ENCODE measurements around the gene NOL4L.
"Not testable (repeated sequence)": the region's sequence is repeated elsewhere in the genome, so short reads cannot be mapped to it uniquely, and the experiment has no call there.

NOL4L gene

DNA sequence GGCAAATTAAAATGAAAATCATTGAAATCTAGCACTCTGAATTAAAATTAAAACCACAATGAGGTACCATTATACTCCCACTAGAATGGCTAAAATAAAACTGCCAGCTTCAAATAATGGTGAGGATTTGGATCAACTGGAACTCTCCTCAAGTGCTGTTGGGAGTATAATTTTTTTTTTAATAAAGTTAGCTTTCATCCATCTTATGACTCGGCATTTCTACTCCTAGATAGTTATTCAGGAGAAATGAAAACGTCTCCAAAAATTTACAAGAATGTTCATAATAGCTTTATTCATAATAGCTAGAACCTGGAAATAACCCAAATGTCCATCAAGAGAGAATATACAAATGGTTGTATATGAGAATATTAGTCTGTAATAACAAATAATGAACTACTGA lies 163.8 kb downstream of the NOL4L start:
- no peak for DNase-seq (ENCODE audit: low spot score)

DNA sequence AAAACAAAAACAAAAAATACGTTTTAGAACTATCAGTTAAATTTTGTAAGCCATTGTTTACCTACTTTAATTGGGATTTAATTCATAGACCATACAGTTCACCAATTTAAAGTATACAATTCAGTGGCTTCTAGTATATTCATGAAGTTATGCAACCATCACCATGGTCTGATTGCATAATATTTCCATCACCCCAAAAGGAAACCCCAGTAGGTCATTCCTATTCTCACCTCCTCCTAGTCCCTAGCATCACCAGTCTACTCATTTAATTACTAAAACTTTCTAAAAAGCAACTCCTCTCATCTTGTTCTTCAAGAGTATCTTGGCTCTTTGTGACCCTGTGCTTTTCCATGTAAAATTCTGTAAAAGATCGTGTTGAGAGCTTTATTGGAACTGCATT lies 166.8 kb downstream of the NOL4L start:
- no peak for DNase-seq (ENCODE audit: low spot score)

- no peak for DNase-seq (ENCODE audit: low spot score)
These were observed 168.9 kb downstream of the NOL4L start for GRCh38 chr20:32416206-32416605.

DNA sequence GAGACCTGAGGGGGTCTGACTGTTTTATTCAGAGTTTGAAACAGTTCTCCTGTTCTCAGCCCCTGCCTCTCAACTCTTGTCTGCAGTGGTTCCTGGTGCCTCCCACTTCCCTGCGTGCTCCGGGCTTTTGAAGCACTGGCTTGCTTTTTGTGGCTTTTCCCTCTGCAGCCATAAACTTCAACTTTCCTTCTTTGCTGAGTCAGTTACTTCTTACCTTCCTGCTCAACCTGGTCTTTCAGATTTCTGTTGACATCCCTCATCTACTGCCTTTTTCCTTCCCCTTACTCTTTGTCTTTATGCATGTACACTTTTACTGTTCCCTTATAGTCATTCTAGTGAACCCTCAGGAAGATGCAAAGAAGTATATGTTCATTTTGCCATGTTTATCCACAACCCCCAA lies 169.6 kb downstream of the NOL4L start:
- no peak for DNase-seq (ENCODE audit: low spot score)

DNA sequence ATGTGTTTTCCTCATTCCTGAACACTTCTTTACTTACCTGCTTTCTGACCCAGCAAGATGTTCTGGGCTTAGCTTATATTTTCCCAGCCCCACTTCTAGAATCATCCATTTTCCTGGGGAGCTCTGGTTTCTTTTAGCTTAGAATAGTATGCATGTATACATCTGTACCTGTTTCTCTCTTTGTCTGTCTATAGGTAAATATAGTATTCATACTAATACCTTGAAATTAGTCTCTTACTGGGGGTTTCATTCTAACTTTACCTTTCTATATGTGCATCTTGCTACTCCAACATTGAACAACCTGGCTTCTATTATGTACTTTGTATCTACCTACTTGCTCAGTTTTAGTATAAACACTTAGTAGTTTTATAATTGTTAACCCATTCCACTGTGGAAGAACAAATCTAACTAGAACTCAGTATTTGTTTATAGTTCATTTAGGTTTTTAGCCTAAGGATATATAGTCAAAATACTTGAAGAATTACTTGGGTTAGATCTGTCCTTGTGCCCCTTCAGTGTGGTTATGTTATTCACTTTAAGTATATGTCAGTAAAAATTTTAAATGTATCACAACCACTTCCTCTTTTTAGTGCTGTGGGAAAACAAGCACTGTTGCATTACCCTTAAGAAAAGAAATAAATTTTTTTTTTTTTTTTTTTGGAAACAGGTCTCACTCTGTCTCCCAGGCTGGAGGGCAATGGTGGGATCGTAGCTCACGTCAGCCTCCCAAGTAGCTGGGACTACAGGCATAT lies 173.0 kb downstream of the NOL4L start:
- DNase-seq (ENCODE audit: low spot score), result no peak

- DNase-seq (ENCODE audit: low spot score), result not testable (repeated sequence)
These were observed 177.9 kb downstream of the NOL4L start for GRCh38 chr20:32407131-32407750.

- no peak for DNase-seq (ENCODE audit: low spot score)
These were observed 178.4 kb downstream of the NOL4L start for GRCh38 chr20:32406701-32407100.

- DNase-seq (ENCODE audit: low spot score), result no peak
These were observed 181.1 kb downstream of the NOL4L start for GRCh38 chr20:32404017-32404416.

GRCh38 chr20:32400476-32400875 lies 184.7 kb downstream of the NOL4L start:
- no peak for DNase-seq (ENCODE audit: low spot score)

- DNase-seq (ENCODE audit: low spot score), result no peak
These were observed 187.5 kb downstream of the NOL4L start for GRCh38 chr20:32397567-32398084.

DNA sequence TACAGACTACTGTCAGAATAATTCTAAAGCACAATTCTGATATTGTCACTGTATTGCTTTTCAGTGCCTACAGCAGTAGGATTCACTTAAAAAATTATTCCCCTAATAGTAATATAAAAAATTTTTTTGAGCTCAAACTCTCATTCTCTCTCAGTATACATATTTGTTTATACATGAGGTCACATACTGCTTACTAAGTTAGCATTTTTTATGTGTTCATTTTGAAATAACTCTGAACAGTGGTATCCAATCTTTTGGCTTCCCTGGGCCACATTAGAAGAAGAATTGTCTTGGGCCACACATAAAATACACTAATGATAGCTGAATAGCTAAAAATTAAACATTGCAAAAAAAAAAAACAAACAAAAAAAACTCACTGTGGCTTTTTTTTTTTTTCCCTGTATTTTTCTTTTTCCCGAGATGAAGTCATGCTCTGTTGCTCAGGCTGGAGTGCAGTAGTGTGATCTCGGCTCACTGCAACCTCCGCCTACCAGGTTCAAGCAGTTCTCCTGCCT lies 188.4 kb downstream of the NOL4L start:
- DNase-seq (ENCODE audit: low spot score), result no peak

- no peak for DNase-seq (ENCODE audit: low spot score)
These were observed 190.1 kb downstream of the NOL4L start for GRCh38 chr20:32395066-32395465.

Data from RKO (cell line).